Bronchial epithelial cell (primary cell): ENCODE results near the gene PPP1R3D. TPM values are rescaled to one million over a fixed set of nuclear protein-coding genes. Genes with fewer than 3 reads are reported as not detected.

Experiments
- DNase-seq: peaks from one replicate; pipeline ENCODE4 v3.0.0-alpha.2; 2010; ENCODE audit warnings: low read depth
- FAIRE-seq: peaks from 2 replicates; lab custom pipeline; 2011; peaks lifted over from hg19 to GRCh38; lab: Jason Lieb, UNC
- H3K27me3 ChIP-seq: 2 replicates; pipeline ENCODE4 v1.5.1; 2011; ENCODE audit warnings: low read length; ENCODE audit not compliant: control insufficient read depth, insufficient read depth
- H3K36me3 ChIP-seq: 2 replicates; pipeline ENCODE4 v1.5.1; 2011; ENCODE audit warnings: low read length; ENCODE audit not compliant: control insufficient read depth, insufficient read depth
- H3K4me3 ChIP-seq: 2 replicates; pipeline ENCODE4 v1.5.1; 2011; ENCODE audit warnings: mild to moderate bottlenecking, low read depth, low read length, control low read depth
- CTCF ChIP-seq: IDR thresholded peaks from 2 replicates; pipeline ENCODE4 v1.5.1; 2011; ENCODE audit warnings: mild to moderate bottlenecking, moderate library complexity, low read length, control low read depth, inconsistent platforms; ENCODE audit not compliant: insufficient read depth, severe bottlenecking
- total RNA-seq: library from RNA; depleted of rRNA; stranded (reverse); fragments of >200 nt; gene quantifications from 2 replicates; pipeline ENCODE4 v1.2.1, GENCODE V29; 2014

The PPP1R3D gene
- total RNA-seq, 1 donor from 2014 or later: 9.5 TPM

GRCh38 chr20:59939879-59940128 lies 301 bp downstream of the PPP1R3D start:
- no peaks in the 10 kb centered on the region for H3K27me3 ChIP-seq
- peak overlapping the region; percentile 81 for H3K4me3 ChIP-seq
- TF ChIP-seq CTCF: no peak
- FAIRE-seq (no peak), DNase-seq (no peak)
- no peaks in the 10 kb centered on the region for H3K36me3 ChIP-seq

- peak overlapping the region; percentile 81 for H3K4me3 ChIP-seq
- H3K36me3 ChIP-seq: no peaks in the 10 kb centered on the region
- H3K27me3 ChIP-seq: no peaks in the 10 kb centered on the region
- FAIRE-seq (no peak), DNase-seq (no peak)
- no peak for TF ChIP-seq CTCF
These were observed 840 bp downstream of the PPP1R3D start for GRCh38 chr20:59939052-59939878.

GRCh38 chr20:59938696-59939051 lies 1.4 kb downstream of the PPP1R3D start:
- FAIRE-seq: no peak
- H3K4me3 ChIP-seq: peak overlapping the region; percentile 81
- DNase-seq: no peak
- no peaks in the 10 kb centered on the region for H3K27me3 ChIP-seq
- no peak for TF ChIP-seq CTCF
- no peaks in the 10 kb centered on the region for H3K36me3 ChIP-seq

GRCh38 chr20:59938221-59938620 lies 1.9 kb downstream of the PPP1R3D start:
- no peak for TF ChIP-seq CTCF
- no peaks in the 10 kb centered on the region for H3K27me3 ChIP-seq
- FAIRE-seq: no peak
- no peak overlapping the region for H3K4me3 ChIP-seq
- no peaks in the 10 kb centered on the region for H3K36me3 ChIP-seq
- peak; percentile 42 for DNase-seq

GRCh38 chr20:59937150-59937549 lies 3.0 kb downstream of the PPP1R3D start:
- Histone ChIP-seq H3K36me3 (no peaks in the 10 kb centered on the region), H3K27me3 (no peaks in the 10 kb centered on the region), H3K4me3 (no peak overlapping the region)
- no peak for TF ChIP-seq CTCF
- FAIRE-seq: no peak
- DNase-seq: no peak

GRCh38 chr20:59936409-59936808 lies 3.7 kb downstream of the PPP1R3D start:
- no peak for DNase-seq
- no peaks in the 10 kb centered on the region for H3K36me3 ChIP-seq
- no peak overlapping the region for H3K4me3 ChIP-seq
- H3K27me3 ChIP-seq: no peaks in the 10 kb centered on the region
- no peak for TF ChIP-seq CTCF
- no peak for FAIRE-seq
